Bronchial epithelial cell (primary cell): ENCODE results near the gene AQP3. TPM values are rescaled to one million over a fixed set of nuclear protein-coding genes. Genes with fewer than 3 reads are reported as not detected.
A peak's percentile ranks its signal among the peaks of the same experiment; 100 is the strongest.

Experiments used
- DNase-seq: peaks from one replicate; pipeline ENCODE4 v3.0.0-alpha.2; 2010; ENCODE audit warnings: low read depth
- FAIRE-seq: peaks from 2 replicates; lab custom pipeline; 2011; peaks lifted over from hg19 to GRCh38; lab: Jason Lieb, UNC
- H3K27me3 ChIP-seq: 2 replicates; pipeline ENCODE4 v1.5.1; 2011; ENCODE audit warnings: low read length; ENCODE audit not compliant: control insufficient read depth, insufficient read depth
- H3K36me3 ChIP-seq: 2 replicates; pipeline ENCODE4 v1.5.1; 2011; ENCODE audit warnings: low read length; ENCODE audit not compliant: control insufficient read depth, insufficient read depth
- H3K4me3 ChIP-seq: 2 replicates; pipeline ENCODE4 v1.5.1; 2011; ENCODE audit warnings: mild to moderate bottlenecking, low read depth, low read length, control low read depth
- CTCF ChIP-seq: IDR thresholded peaks from 2 replicates; pipeline ENCODE4 v1.5.1; 2011; ENCODE audit warnings: mild to moderate bottlenecking, moderate library complexity, low read length, control low read depth, inconsistent platforms; ENCODE audit not compliant: insufficient read depth, severe bottlenecking
- total RNA-seq: library from RNA; depleted of rRNA; stranded (reverse); fragments of >200 nt; gene quantifications from 2 replicates; pipeline ENCODE4 v1.2.1, GENCODE V29; 2014

Gene AQP3
- total RNA-seq, 1 donor from 2014 or later, result 47.7 TPM

GRCh38 chr9:33453286-33453860 is 6.0 kb upstream of the AQP3 start:
- DNase-seq (no peak), FAIRE-seq (no peak)
- Histone ChIP-seq H3K4me3 (no peak overlapping the region), H3K27me3 (no peaks in the 10 kb centered on the region), H3K36me3 (no peaks in the 10 kb centered on the region)
- TF ChIP-seq CTCF, result no peak

GRCh38 chr9:33452828-33453271 is 5.5 kb upstream of the AQP3 start:
- Histone ChIP-seq H3K36me3 (no peaks in the 10 kb centered on the region), H3K27me3 (no peaks in the 10 kb centered on the region), H3K4me3 (no peak overlapping the region)
- FAIRE-seq (no peak), DNase-seq (peak; percentile 97)
- peak; percentile 93 for TF ChIP-seq CTCF

GRCh38 chr9:33450621-33451146 is 3.3 kb upstream of the AQP3 start:
- FAIRE-seq (no peak), DNase-seq (no peak)
- Histone ChIP-seq H3K36me3 (no peaks in the 10 kb centered on the region), H3K27me3 (no peaks in the 10 kb centered on the region), H3K4me3 (no peak overlapping the region)
- no peak for TF ChIP-seq CTCF

- H3K36me3 ChIP-seq, result no peaks in the 10 kb centered on the region
- DNase-seq (no peak), FAIRE-seq (no peak)
These were observed 2.3 kb upstream of the AQP3 start for GRCh38 chr9:33449715-33450114.

GRCh38 chr9:33447799-33448553 is 583 bp upstream of the AQP3 start:
- Histone ChIP-seq H3K36me3 (no peaks in the 10 kb centered on the region), H3K27me3 (no peaks in the 10 kb centered on the region), H3K4me3 (peak overlapping the region; percentile 48)
- DNase-seq, result peak; percentile 63
- TF ChIP-seq CTCF, result no peak
- peak; percentile 97 for FAIRE-seq

More at GRCh38 chr9:33449715-33450114, 2.3 kb upstream of the AQP3 start:
- H3K4me3 ChIP-seq, result no peak overlapping the region
- no peaks in the 10 kb centered on the region for H3K27me3 ChIP-seq
- no peak for TF ChIP-seq CTCF
